A549 treated with CORT108297 at 1 μM for 4 hours (cell line): Measurements from ENCODE around the gene ZMYM3. TPM values are rescaled to one million over a fixed set of nuclear protein-coding genes. Genes with fewer than 3 reads are reported as not detected.

Source experiments
- total RNA-seq: library from RNA; stranded (reverse); fragments of 200-300 nt; extraction: Qiagen RNA extraction; gene quantifications from 5 replicates; pipeline ENCODE4 v1.2.3, GENCODE V29; 2022

Gene ZMYM3
- 9.5 to 15.1 TPM (median 13.1 TPM) in 5 replicates for total RNA-seq

DNA sequence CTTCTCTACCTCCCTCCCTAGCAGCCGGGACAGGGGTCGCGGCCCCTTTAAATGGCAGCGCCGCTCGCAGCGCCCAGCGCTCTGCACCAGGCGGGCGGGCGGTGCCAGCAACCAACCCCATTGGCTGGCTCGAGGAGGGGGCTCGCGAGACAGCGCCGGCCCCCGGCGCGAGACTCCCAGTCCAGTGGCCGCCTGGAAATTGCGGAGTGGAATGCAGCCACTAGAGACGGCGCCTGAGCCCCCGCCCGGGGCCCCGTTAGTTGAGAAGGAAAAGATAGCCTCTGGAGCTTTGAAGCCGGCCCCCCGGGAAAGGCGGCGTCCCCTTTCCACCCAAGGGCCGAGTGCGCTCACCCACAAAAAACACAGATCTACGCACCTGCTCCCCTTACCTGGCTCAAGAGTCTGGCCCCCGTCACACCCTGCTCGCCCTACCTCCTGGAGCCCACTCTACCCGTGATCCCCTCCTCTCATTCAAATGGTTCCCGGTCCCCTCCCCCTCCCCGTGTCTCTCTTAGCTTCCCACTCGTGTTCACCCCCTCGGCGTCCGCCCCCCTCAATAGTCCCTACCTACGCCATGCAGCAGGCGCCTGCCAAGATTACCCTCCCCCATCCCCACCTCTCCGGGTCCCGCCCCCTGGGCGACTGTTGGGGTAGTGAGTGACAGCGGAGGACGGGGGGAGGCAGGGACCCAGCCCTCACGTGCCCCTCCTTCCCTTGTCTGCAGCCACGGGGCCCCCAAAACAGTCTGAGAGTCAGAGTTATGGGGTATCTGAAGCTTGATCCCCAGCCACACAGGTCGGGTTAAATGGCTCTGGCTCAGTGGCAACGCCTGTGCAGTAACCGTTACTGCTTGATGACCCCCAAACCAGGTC is at the start of gene ZMYM3:
TSS of gene ZMYM3 (minus strand) at position 49 of the 872 bp plus-strand sequence. CDS start 885 bp downstream, outside the sequence.

DNA sequence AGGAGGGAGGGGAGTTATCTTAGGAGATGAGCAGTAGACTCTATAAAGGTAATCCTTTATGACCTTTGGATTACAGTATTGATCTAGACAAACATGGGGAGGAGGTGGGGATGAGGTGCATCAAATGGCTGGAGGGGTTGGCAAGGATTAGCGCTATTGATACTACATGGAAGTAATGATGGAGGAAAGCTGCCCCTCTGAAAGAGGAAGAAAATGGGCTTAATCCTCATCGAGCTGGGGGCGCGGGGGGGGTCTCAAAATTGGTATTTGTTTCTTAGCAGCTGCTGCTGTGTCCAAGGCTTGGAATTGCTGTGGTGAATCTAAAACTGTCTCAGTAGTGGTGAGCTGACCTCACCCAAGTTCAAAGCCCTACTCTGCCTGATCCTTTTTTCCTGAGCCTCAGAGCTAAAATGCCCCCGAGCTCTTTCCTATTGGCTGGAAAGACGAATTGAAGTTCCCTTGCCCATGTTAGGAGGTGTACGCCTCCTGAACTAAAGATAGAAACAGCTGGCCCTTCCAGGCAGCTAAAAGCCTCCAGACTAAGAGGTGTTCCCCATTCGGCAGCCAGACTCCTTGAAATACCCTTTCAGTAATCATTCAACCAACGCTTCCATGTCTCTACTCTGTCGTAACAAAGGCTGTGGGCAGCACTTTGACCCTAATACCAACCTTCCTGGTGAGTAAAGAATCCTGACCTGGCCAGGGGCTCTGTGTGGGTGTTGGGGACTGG is 47.4 kb upstream of the ZMYM3 start, which contains the start of gene ITGB1BP2:
TSS of gene ITGB1BP2 (plus strand) at position 556 of the 730 bp plus-strand sequence. CDS start at position 613, 57 bp downstream.

DNA sequence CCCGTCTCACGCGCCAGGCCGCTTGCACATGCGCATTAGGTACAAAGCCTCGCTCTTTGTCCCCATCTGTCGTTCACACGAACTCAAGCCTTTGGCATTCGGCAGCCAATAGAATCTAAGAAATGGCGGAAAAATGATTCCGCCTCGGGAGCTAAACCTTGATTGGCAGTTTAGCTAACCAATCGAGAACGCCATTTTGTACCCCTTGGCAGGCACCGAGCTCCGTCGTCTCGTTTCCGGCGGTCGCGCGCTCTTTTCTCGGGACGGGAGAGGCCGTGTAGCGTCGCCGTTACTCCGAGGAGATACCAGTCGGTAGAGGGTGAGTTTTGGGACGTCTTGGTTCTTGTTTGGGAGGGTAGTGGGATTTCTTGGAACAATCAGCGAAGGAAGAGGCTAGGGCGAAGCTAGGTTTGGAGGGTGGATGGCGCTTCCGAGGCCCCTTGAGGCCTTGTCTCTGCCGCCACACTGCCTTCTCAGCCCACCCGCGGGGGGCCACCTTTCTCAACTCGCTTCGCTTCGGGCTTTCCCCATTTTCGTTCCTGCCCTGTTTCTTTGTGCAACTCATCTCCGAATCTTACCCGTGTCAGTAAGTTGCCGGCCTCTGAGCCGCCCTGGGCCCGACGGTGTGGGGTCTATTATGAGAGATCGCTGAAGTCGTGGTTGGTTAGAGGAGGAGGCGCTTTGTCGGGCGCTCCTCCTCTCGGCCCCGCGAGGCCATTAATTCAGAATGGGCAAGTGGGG is 29.6 kb upstream of the ZMYM3 start, which contains the start of gene NONO:
TSS of gene NONO (plus strand) at position 233 of the 741 bp plus-strand sequence. CDS start 7,003 bp downstream, outside the sequence.

DNA sequence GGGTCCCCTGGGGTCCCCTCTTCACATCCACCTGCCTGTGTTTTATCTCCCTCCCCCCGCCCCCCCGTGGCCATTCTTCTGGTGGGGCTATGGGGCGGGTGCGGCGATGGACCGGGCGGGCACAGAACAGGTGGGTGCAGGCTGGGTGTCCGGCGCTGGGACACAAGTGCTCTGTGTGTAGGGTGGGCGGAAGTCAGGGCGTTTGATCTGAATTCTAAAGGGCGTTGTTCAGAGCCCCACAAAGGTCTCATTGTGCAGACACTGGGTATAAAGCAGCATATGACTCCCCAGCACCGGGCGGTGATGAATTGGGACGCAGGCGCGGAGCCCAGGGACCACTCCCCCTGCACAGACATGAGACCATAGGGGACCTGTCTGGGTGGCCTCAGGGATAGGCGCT is 31.0 kb downstream of the ZMYM3 start, which contains the start of gene GJB1:
TSS of gene GJB1 (plus strand) at position 296 of the 400 bp plus-strand sequence. CDS start 484 bp downstream, outside the sequence.

Other genes starting within 250 kb of the ZMYM3 start
- 68.0 to 76.9 TPM (median 75.6 TPM) in 5 replicates for gene SNX12, start 185.8 kb downstream of the ZMYM3 start, total RNA-seq
- 1.4 to 1.7 TPM (median 1.6 TPM) in 5 replicates for gene FOXO4, start 158.3 kb downstream of the ZMYM3 start, total RNA-seq
- gene CXorf65, start 147.4 kb downstream of the ZMYM3 start, total RNA-seq, result not detected in 5 replicates
- 0.07 to 0.32 TPM in 2 of 5 replicates, not detected in the others for gene IL2RG, start 142.6 kb downstream of the ZMYM3 start, total RNA-seq
- gene MED12, start 135.5 kb downstream of the ZMYM3 start, total RNA-seq, result 9.0 to 13.9 TPM (median 12.2 TPM) in 5 replicates
- gene NLGN3, start 109.3 kb downstream of the ZMYM3 start, total RNA-seq, result 0.95 to 1.2 TPM (median 1.1 TPM) in 5 replicates
- gene GJB1, start 30.9 kb downstream of the ZMYM3 start, total RNA-seq, result 0.11 TPM in 1 of 5 replicates, not detected in the others
- 341 to 406 TPM (median 374 TPM) in 5 replicates for gene NONO, start 29.5 kb upstream of the ZMYM3 start, total RNA-seq
- gene ITGB1BP2, start 47.6 kb upstream of the ZMYM3 start, total RNA-seq, result 0.69 to 1.1 TPM (median 0.99 TPM) in 5 replicates
- gene TAF1, start 112.2 kb upstream of the ZMYM3 start, total RNA-seq, result 12.4 to 22.3 TPM (median 16.5 TPM) in 5 replicates